Mucosa of descending colon (tissue), 3 donors: ENCODE data around the gene TMEM271. TPM values are rescaled to one million over a fixed set of nuclear protein-coding genes. Genes with fewer than 3 reads are reported as not detected.

Source experiments
- ATAC-seq: fragments of 200-7000 bp; cut with Tn5 transposase; one replicate; pipeline ENCODE4 v1.9.1; 2020; ENCODE audit warnings: mild to moderate bottlenecking, moderate library complexity
- DNase-seq, 3 donors: peaks; one replicate each; pipeline ENCODE4 v3.0.0-alpha.2; 2020
- H3K36me3 ChIP-seq: fragments of 200-600 bp; one replicate; pipeline ENCODE4 v1.8.0; 2021; ENCODE audit warnings: low read depth, mild to moderate bottlenecking
- H3K4me1 ChIP-seq: fragments of 200-600 bp; one replicate; pipeline ENCODE4 v1.8.0; 2021; ENCODE audit warnings: low read depth, mild to moderate bottlenecking
- H3K4me3 ChIP-seq: fragments of 200-600 bp; one replicate; pipeline ENCODE4 v1.8.0; 2021; ENCODE audit warnings: mild to moderate bottlenecking
- H3K9me3 ChIP-seq: fragments of 200-600 bp; one replicate; pipeline ENCODE4 v1.8.0; 2021; ENCODE audit warnings: mild to moderate bottlenecking
- intact Hi-C, 2 donors: fragments of 100-400 bp; cut with DNase I in 1 of 2; cut with micrococcal nuclease in 1 of 2; formaldehyde crosslinking; loops; one replicate each; pipeline versions ENCODE4 v1.11.0 to v1.11.1; 2022; cut with DNase I, micrococcal nuclease
- total RNA-seq, 3 donors: library from RNA; stranded (reverse); fragmentation: NEBNext Ultra II Directional in 2 of 3; extraction: Animal tissue kit (Norgen Biotek cat#: 25700) in 2 of 3; gene quantifications; one replicate each; pipeline versions ENCODE4 v1.2.1 to v1.2.4, GENCODE V29; 2021 to 2023
- TF ChIP-seq, protein P1 (sequence below): fragments of 200-600 bp; IDR thresholded peaks from one replicate; pipeline ENCODE4 v1.8.0; 2022; ENCODE audit warnings: antibody characterized with exemption, mild to moderate bottlenecking
- donor health status: DM: no; HTN: no; CAD: no; lungs with moderate emphysema.
- donor health status: DM: no; HTN: no; CAD: no.
- donor health status: DM: no; HTN: yes; CAD: no.

Gene TMEM271
- total RNA-seq, 3 donors from 2014 or later: 0.35 TPM; not detected in 2

DNA sequence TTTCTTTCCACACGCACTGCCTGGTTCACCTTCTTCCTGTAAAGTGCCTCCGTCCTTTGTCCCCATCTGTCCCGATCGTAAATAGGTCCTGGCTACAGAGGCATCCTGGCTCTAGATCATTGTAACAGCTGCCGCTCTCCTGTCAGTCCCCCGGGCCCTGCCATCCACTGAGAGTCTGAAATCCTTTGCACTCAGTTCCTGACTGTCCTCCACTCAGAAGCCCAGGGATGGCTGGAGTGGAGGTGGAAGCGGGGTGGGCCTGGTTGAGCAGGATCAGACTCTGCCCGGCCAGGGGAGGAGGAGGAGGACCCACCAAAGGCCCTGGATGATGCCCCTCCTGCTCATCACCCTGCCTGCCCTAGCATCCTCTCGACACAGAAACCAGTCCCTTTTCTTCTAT lies 47.3 kb downstream of the TMEM271 start:
- intact Hi-C loops: no loop called here
- H3K36me3 ChIP-seq: peaks cover 6% of the 10 kb centered on the region
- DNase-seq (no peak), ATAC-seq (no peak)
- H3K4me3 ChIP-seq: no peak overlapping the region
- TF ChIP-seq, protein P1, sequence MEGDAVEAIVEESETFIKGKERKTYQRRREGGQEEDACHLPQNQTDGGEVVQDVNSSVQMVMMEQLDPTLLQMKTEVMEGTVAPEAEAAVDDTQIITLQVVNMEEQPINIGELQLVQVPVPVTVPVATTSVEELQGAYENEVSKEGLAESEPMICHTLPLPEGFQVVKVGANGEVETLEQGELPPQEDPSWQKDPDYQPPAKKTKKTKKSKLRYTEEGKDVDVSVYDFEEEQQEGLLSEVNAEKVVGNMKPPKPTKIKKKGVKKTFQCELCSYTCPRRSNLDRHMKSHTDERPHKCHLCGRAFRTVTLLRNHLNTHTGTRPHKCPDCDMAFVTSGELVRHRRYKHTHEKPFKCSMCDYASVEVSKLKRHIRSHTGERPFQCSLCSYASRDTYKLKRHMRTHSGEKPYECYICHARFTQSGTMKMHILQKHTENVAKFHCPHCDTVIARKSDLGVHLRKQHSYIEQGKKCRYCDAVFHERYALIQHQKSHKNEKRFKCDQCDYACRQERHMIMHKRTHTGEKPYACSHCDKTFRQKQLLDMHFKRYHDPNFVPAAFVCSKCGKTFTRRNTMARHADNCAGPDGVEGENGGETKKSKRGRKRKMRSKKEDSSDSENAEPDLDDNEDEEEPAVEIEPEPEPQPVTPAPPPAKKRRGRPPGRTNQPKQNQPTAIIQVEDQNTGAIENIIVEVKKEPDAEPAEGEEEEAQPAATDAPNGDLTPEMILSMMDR: no peak
- no peaks in the 10 kb centered on the region for H3K9me3 ChIP-seq
- H3K4me1 ChIP-seq: no peaks in the 10 kb centered on the region

DNA sequence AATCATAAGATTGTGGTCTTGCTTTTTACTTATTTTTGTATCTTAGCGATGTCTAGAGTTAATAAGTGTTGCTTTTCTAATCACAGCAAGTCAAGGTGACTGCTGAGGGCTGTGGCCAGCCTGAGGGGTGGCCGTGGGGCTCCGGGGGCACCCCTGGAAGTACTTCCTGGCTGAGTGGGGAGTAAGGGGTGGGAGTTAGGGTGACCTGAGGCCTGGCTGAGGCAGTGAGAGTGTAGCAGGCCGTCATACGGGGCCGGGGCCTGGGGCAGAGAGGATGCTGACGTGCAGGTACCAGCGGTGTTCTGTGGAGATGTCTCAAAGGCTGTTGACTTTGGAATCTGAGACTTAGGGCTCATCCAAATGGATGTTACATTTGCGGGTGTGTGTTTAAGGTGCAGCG lies 47.8 kb downstream of the TMEM271 start:
- DNase-seq (no peak), ATAC-seq (no peak)
- H3K4me3 ChIP-seq: no peak overlapping the region
- TF ChIP-seq, protein P1: no peak
- no peaks in the 10 kb centered on the region for H3K9me3 ChIP-seq
- no peaks in the 10 kb centered on the region for H3K4me1 ChIP-seq
- peaks cover 9% of the 10 kb centered on the region for H3K36me3 ChIP-seq
- intact Hi-C loops: no loop called here

DNA sequence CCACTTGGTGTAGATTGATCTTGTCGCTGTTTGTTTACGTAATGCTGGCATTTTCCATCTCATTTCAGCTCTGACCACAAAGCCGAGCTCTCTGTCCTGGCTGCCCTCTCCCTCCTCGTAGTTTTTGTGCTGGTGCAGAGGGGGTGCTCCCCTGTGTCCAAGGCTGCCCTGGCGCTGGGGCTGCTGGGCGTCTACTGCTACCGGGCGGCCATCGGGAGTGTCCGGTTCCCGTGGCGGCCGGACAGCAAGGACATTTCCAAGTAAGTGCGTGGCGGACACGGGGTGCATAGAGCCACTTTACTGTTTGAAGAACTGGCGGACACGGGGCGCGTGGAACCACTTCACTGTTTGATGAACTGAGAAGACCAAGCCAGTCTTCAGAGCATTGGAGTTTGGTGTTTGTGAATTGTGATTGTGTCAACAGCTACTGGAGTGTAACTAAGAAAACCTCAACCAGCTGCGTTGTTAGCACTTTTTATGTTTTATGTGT lies 49.1 kb downstream of the TMEM271 start:
- Histone ChIP-seq H3K9me3 (no peaks in the 10 kb centered on the region), H3K36me3 (peaks cover 9% of the 10 kb centered on the region), H3K4me1 (no peaks in the 10 kb centered on the region), H3K4me3 (no peak overlapping the region)
- TF ChIP-seq, protein P1: no peak
- DNase-seq (no peak), ATAC-seq (no peak)
- intact Hi-C loops: no loop called here

DNA sequence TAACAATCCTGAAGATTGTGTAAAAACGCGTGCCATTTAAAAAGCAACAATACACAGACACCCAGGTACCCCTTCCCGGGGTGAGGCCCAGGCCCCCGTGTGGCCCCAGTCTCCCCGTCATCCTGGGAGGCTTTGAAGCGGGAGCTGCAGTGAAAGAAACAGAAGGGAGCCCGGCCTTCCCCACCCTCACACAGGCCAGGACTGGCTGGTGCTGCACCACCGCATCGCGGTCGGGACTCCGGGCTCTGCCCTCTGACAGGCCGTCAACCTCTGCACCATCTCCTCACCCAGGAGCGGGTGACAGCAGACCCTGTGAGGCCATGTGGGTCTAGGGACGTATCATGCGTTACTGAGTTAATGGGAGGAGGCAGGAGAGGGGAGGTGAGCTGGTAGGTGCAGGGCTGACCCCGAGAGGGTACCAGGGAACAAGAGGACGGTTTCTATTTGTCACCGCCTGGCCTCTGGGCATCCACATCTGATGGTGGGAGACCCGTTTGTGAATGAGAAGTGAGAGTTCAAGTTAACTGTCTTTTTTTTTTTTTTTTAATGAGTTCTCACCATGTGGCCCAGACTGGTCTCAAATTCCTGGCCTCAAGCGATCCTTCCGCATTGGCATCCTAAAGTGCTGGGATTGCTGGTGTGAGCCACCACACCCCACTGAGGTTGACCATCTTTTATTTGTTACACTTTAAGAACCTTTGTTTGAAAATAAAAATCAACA lies 49.7 kb downstream of the TMEM271 start:
- TF ChIP-seq, protein P1: no peak
- H3K9me3 ChIP-seq: no peaks in the 10 kb centered on the region
- no peaks in the 10 kb centered on the region for H3K4me1 ChIP-seq
- peaks cover 9% of the 10 kb centered on the region for H3K36me3 ChIP-seq
- ATAC-seq (no peak), DNase-seq (no peak)
- intact Hi-C loops: no loop called here
- H3K4me3 ChIP-seq: no peak overlapping the region

DNA sequence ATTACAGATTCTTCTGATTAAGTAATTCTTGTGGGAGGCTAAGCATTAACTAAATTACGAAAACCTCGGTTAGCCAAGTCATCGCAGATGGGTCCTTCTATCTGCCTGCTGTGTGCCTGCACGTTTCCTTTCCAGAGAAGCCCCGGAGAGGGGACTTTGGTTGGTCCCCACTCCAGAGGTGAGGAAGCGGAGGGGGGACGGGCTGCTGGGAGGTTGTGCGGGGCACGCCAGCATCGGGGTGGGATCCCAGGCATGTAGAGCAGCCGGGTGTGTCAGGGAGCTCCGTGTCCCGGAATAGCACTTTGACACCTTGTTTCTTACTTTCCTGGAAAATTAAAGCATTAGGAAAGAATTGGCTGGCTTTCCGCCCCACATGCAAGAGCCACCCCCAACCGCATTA lies 50.4 kb downstream of the TMEM271 start:
- ATAC-seq (no peak), DNase-seq (no peak)
- intact Hi-C loops: no loop called here
- no peaks in the 10 kb centered on the region for H3K4me1 ChIP-seq
- TF ChIP-seq, protein P1: no peak
- peaks cover 9% of the 10 kb centered on the region for H3K36me3 ChIP-seq
- H3K9me3 ChIP-seq: no peaks in the 10 kb centered on the region
- no peak overlapping the region for H3K4me3 ChIP-seq
